ENCODE measurements around the gene ABCA6. TPM values are rescaled to one million over a fixed set of nuclear protein-coding genes. Genes with fewer than 3 reads are reported as not detected.

The ABCA6 gene
- total RNA-seq, 1 donor from 2014 or later = not detected

DNA sequence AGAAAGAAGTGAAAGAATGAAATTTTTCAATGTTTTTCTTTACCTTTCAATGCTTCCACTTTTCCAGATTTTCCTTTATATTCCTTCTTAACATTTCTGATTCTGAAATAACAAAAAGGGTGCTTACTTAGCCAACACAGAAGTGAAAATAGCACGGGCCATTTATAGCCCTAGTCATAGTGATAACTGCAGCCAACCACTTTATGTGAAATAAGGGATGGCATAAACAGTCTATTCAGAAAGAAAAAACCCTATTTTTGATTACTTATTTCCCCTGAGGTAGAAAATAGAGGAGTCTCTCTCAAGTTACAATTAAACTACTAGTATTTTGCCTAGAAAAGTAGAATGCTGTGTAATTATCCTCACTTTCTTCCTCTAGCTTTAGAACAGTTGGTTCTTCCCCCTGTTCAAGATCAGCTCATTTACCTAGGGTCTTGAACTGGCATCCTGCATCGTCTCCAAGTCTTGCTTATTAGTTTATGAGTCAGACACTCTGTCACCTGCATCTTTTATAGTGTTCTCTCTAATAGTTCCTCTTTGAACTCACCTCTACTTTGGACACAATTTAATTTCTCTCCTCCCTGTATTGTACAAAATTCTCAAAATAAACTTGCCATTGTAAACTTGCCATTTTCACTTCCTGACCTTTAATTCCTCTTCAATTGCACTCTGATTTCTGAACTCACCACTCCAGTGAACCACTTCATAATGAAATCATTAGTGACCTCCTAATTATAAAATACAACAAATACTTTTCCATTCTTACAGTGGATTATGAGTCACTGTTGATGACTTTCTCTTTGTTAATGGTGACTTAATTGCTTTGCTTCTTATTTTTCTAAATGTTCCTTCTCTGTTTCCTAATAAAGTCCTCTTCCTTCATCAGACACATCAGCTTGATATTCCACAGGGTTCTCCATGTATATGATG lies 23.6 kb downstream of the ABCA6 start:
- intact Hi-C loops (cut with micrococcal nuclease) = no loop called here

DNA sequence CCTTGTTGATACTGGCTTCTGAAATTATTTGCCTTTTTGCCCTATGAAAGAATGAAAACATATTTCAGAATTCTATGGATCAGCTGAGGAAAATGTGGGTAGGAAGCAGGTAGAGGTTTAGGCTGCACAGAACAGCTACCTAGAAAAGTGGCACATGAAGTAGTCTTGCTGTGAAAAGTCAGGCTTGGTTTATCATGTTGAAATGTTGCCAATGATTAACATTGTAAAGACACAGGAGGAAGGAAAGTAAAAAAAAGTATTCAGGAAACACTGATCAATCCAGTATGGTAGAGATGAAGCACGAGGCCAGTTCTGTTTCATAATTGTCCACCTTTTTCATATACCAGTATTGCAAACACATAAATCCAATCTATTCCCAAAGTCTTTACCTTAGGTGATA lies 29.9 kb downstream of the ABCA6 start:
- Mint-ChIP-seq H3K27ac (no peak overlapping the region), H3K27me3 (ENCODE audit: insufficient read depth) (no peaks in the 10 kb centered on the region), H3K4me3 (no peak overlapping the region), H3K9me3 (no peaks in the 10 kb centered on the region), H3K4me1 (ENCODE audit: low read depth) (no peaks in the 10 kb centered on the region), H3K36me3 (ENCODE audit: low read depth) (no peaks in the 10 kb centered on the region)
- intact Hi-C loops (cut with micrococcal nuclease) = no loop called here
- no peak for DNase-seq (ENCODE audit: low spot score)

More for the DNA sequence above, 23.6 kb downstream of the ABCA6 start:
- H3K27ac Mint-ChIP-seq = no peak overlapping the region
- H3K4me3 Mint-ChIP-seq = no peak overlapping the region
- no peaks in the 10 kb centered on the region for H3K36me3 Mint-ChIP-seq (ENCODE audit: low read depth)
- peaks cover 2% of the 10 kb centered on the region for H3K27me3 Mint-ChIP-seq (ENCODE audit: insufficient read depth)
- DNase-seq (ENCODE audit: low spot score) = no peak
- no peaks in the 10 kb centered on the region for H3K4me1 Mint-ChIP-seq (ENCODE audit: low read depth)
- H3K9me3 Mint-ChIP-seq = no peaks in the 10 kb centered on the region

GRCh38 chr17:69105907-69106730 lies 35.6 kb downstream of the ABCA6 start:
- no peak overlapping the region for H3K27ac Mint-ChIP-seq
- no peaks in the 10 kb centered on the region for H3K4me1 Mint-ChIP-seq (ENCODE audit: low read depth)
- no peak for DNase-seq (ENCODE audit: low spot score)
- H3K4me3 Mint-ChIP-seq = no peak overlapping the region
- no peaks in the 10 kb centered on the region for H3K36me3 Mint-ChIP-seq (ENCODE audit: low read depth)
- intact Hi-C loops (cut with micrococcal nuclease) = no loop called here
- no peaks in the 10 kb centered on the region for H3K27me3 Mint-ChIP-seq (ENCODE audit: insufficient read depth)
- no peaks in the 10 kb centered on the region for H3K9me3 Mint-ChIP-seq

- H3K36me3 Mint-ChIP-seq (ENCODE audit: low read depth) = no peaks in the 10 kb centered on the region
- intact Hi-C loops (cut with micrococcal nuclease) = no loop called here
- no peaks in the 10 kb centered on the region for H3K27me3 Mint-ChIP-seq (ENCODE audit: insufficient read depth)
- no peak overlapping the region for H3K27ac Mint-ChIP-seq
- no peak for DNase-seq (ENCODE audit: low spot score)
- no peaks in the 10 kb centered on the region for H3K9me3 Mint-ChIP-seq
- no peak overlapping the region for H3K4me3 Mint-ChIP-seq
- H3K4me1 Mint-ChIP-seq (ENCODE audit: low read depth) = no peaks in the 10 kb centered on the region
Observed at GRCh38 chr17:69103557-69104233, 38.0 kb downstream of the ABCA6 start.

DNA sequence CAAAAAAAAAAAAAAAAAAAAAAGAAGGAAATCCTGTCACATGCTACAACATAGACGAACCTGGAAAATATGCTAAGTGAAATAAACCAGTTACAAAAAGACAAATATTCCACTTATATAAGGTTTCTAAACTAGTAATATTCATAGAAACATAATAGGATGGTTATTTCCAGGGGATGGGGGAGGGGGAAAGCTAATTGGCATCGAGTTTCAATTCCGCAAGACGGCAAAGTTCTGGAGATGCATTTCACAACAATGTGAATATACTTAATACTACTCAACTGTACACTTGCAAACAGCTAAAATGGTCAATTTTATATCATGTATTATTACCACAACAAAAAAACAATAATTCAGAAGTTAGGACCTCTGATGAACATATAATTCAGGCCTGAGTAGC lies 43.1 kb downstream of the ABCA6 start:
- Mint-ChIP-seq H3K9me3 (no peaks in the 10 kb centered on the region), H3K4me3 (no peak overlapping the region), H3K4me1 (ENCODE audit: low read depth) (no peaks in the 10 kb centered on the region), H3K36me3 (ENCODE audit: low read depth) (no peaks in the 10 kb centered on the region), H3K27me3 (ENCODE audit: insufficient read depth) (peaks cover 7% of the 10 kb centered on the region), H3K27ac (no peak overlapping the region)
- intact Hi-C loops (cut with micrococcal nuclease) = no loop called here
- DNase-seq (ENCODE audit: low spot score) = no peak

DNA sequence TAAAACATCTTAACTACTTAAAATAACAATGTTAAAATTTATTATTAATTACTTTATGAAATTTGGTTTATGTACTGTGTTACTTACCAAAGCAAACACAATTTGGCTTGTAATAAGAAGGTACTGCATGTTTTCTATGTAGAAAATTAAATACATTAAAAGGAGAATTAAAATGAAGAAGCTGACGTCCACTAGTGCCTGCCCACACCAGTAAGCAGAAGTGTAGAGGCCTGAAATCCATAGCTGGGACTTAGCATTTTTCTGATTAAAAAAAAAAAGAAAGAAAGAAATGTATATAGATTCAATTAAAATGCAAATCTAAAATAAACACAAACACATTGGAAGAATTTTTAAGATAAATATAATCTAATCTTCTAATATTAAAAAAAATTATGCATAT lies 45.2 kb downstream of the ABCA6 start:
- H3K27ac Mint-ChIP-seq = no peak overlapping the region
- no peaks in the 10 kb centered on the region for H3K9me3 Mint-ChIP-seq
- H3K4me1 Mint-ChIP-seq (ENCODE audit: low read depth) = no peaks in the 10 kb centered on the region
- peaks cover 15% of the 10 kb centered on the region for H3K27me3 Mint-ChIP-seq (ENCODE audit: insufficient read depth)
- intact Hi-C loops (cut with micrococcal nuclease) = no loop called here
- H3K36me3 Mint-ChIP-seq (ENCODE audit: low read depth) = no peaks in the 10 kb centered on the region
- DNase-seq (ENCODE audit: low spot score) = no peak
- H3K4me3 Mint-ChIP-seq = no peak overlapping the region

GRCh38 chr17:69093995-69094394 lies 47.7 kb downstream of the ABCA6 start:
- Mint-ChIP-seq H3K4me1 (ENCODE audit: low read depth) (no peaks in the 10 kb centered on the region), H3K9me3 (no peaks in the 10 kb centered on the region), H3K4me3 (no peak overlapping the region), H3K27ac (no peak overlapping the region), H3K36me3 (ENCODE audit: low read depth) (no peaks in the 10 kb centered on the region), H3K27me3 (ENCODE audit: insufficient read depth) (peaks cover 18% of the 10 kb centered on the region)
- intact Hi-C loops (cut with micrococcal nuclease) = no loop called here
- no peak for DNase-seq (ENCODE audit: low spot score)

GRCh38 chr17:69093279-69093789 lies 48.4 kb downstream of the ABCA6 start:
- Mint-ChIP-seq H3K4me3 (no peak overlapping the region), H3K36me3 (ENCODE audit: low read depth) (no peaks in the 10 kb centered on the region), H3K4me1 (ENCODE audit: low read depth) (no peaks in the 10 kb centered on the region), H3K27me3 (ENCODE audit: insufficient read depth) (peaks cover 18% of the 10 kb centered on the region), H3K9me3 (no peaks in the 10 kb centered on the region), H3K27ac (no peak overlapping the region)
- intact Hi-C loops (cut with micrococcal nuclease) = no loop called here
- no peak for DNase-seq (ENCODE audit: low spot score)

DNA sequence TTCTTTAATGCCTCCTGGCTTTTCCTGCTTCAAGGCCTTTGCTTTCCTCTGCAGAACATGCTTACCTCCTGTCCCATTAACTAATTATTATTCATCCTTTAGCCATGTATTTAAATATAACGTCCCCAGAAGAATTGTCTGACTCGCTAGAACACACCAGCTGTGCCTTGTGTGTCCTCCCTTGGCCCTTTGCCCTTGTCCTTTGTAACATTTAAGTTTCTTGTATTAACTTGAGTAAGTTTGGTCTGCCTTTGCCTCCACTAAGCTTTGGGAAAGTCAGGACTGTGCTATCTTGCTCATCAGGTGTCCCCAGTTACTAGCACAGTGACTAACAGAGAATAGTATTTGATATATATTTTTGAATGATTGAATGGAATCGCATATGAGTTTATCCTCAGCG lies 51.3 kb downstream of the ABCA6 start:
- Mint-ChIP-seq H3K4me3 (no peak overlapping the region), H3K4me1 (ENCODE audit: low read depth) (no peaks in the 10 kb centered on the region), H3K36me3 (ENCODE audit: low read depth) (no peaks in the 10 kb centered on the region), H3K27ac (no peak overlapping the region), H3K27me3 (ENCODE audit: insufficient read depth) (peaks cover 19% of the 10 kb centered on the region), H3K9me3 (no peaks in the 10 kb centered on the region)
- intact Hi-C loops (cut with micrococcal nuclease) = no loop called here
- DNase-seq (ENCODE audit: low spot score) = no peak

GRCh38 chr17:69088643-69089200 lies 53.0 kb downstream of the ABCA6 start:
- no peaks in the 10 kb centered on the region for H3K36me3 Mint-ChIP-seq (ENCODE audit: low read depth)
- intact Hi-C loops (cut with micrococcal nuclease) = no loop called here

GRCh38 chr17:69086641-69087040 lies 55.1 kb downstream of the ABCA6 start:
- H3K9me3 Mint-ChIP-seq = peaks cover 5% of the 10 kb centered on the region
- no peak for DNase-seq (ENCODE audit: low spot score)
- no peaks in the 10 kb centered on the region for H3K36me3 Mint-ChIP-seq (ENCODE audit: low read depth)
- H3K27me3 Mint-ChIP-seq (ENCODE audit: insufficient read depth) = peaks cover 4% of the 10 kb centered on the region
- H3K4me3 Mint-ChIP-seq = no peak overlapping the region
- no peak overlapping the region for H3K27ac Mint-ChIP-seq
- intact Hi-C loops (cut with micrococcal nuclease) = no loop called here
- no peaks in the 10 kb centered on the region for H3K4me1 Mint-ChIP-seq (ENCODE audit: low read depth)

More at GRCh38 chr17:69088643-69089200, 53.0 kb downstream of the ABCA6 start:
- no peak for DNase-seq (ENCODE audit: low spot score)
- no peaks in the 10 kb centered on the region for H3K9me3 Mint-ChIP-seq
- H3K4me1 Mint-ChIP-seq (ENCODE audit: low read depth) = no peaks in the 10 kb centered on the region
- H3K27me3 Mint-ChIP-seq (ENCODE audit: insufficient read depth) = peaks cover 12% of the 10 kb centered on the region
- H3K27ac Mint-ChIP-seq = no peak overlapping the region
- no peak overlapping the region for H3K4me3 Mint-ChIP-seq

- Mint-ChIP-seq H3K4me1 (ENCODE audit: low read depth) (no peaks in the 10 kb centered on the region), H3K27ac (no peak overlapping the region), H3K9me3 (peaks cover 5% of the 10 kb centered on the region), H3K4me3 (no peak overlapping the region), H3K36me3 (ENCODE audit: low read depth) (no peaks in the 10 kb centered on the region), H3K27me3 (ENCODE audit: insufficient read depth) (peaks cover 2% of the 10 kb centered on the region)
- intact Hi-C loops (cut with micrococcal nuclease) = no loop called here
- DNase-seq (ENCODE audit: low spot score) = no peak
Observed at GRCh38 chr17:69084911-69085310, 56.8 kb downstream of the ABCA6 start.
